HG03565 (cell line): ENCODE data around the gene PBX1.
"Not testable (repeated sequence)": the region's sequence is repeated elsewhere in the genome, so short reads cannot be mapped to it uniquely, and the experiment has no call there.

ENCODE experiments used
- ATAC-seq: cut with Tn5 transposase; IDR thresholded peaks from one replicate; pipeline ENCODE4 v1.9.1; 2021; ENCODE audit warnings: mild to moderate bottlenecking, moderate library complexity; ENCODE audit not compliant: unreplicated experiment

The PBX1 gene

DNA sequence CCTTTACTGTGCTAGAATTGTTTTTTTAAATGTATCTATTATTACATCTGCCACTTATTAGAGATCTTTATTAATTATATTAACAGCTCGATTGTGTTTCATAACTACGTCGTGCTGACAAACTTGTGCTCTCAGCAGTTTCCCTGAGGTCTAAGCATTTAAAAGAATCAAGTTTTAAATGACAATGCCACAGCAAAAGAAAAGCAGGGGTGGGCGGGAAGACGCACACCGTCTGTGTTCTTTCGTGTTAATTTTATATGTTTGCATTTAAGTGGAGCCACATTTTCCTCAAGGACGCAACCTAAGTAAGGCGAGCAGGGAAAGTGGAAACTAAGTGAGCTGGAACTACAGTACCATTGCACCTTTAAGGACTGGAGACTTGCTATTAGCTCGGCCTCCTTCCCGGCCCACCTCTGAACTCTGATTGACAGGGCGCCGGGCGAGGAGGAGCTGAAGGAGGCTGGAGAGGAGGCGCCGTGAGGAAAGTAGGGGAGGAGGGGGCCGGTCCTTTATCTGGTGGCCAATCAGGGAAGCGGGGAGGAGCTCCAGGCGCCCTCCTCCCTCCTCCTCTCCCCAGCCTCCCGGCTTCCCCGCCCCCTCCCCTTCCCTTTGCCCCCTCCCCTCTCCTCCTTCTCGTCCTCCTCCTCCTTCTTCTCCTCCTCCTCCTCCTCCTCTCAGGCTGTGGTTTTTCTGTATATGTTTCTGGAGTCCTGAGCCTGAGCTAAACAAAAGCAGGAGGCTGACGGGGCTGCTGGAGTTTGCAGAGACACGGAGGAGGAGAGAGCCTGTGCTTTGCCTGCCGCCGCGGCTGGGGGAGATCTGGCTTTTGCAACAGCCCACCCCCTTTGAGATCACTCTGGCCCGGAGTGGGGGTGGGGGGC, at the start of gene PBX1:
Gene PBX1, plus strand, starts transcription at position 724 of the 881 bp plus-strand sequence.
- peak; percentile 100 for ATAC-seq

DNA sequence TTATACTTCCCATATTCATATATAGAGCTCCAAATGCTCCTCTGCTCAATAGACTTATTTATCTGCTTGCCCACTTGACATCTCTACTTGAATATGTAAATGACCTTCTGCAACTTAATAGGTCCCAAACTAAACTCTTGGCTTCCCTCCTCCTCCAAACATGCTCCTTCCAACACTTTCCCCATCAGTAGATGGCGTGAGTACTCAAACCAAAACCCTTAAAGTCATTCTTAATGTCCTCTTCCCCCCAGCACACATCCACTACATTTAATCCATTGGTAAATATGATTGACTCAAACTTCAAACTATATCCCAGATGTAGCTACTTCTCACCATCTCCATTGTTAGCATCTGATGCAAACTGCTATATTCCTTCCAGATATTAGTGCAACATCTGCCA, 48.5 kb upstream of the PBX1 start:
- ATAC-seq = no peak

DNA sequence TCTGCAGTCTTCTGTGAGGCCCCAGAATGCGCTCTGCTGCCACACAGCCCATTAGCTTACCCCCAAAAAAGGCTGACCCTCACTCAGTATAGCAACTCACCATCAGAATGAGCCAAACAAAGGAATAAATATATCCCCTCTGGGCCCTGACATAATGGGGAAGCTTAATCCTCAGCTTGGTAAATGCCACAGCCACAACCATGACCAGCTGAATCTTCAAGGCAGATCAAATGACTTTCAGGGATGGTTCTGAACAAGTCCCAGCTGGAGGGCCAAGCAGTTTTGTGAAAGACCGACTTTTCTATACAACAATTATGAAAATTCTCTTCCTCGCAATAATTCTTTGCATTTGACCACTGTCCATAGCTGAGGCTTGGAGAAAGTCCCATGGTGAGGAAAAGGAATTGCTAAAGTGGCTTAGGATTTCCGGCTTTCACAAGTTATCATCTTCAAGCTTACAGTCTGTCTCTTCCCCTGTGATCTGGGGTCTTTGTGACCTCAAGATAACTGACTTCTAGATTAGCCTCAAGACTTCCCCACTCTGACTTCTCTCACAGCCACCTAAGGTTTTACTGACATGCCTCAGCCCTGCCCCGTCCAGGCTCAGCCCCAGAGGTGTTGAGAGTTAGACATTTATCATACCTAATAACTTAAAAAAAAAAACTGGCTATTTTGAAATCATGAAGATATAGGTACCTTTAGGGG, 47.8 kb upstream of the PBX1 start:
- no peak for ATAC-seq

DNA sequence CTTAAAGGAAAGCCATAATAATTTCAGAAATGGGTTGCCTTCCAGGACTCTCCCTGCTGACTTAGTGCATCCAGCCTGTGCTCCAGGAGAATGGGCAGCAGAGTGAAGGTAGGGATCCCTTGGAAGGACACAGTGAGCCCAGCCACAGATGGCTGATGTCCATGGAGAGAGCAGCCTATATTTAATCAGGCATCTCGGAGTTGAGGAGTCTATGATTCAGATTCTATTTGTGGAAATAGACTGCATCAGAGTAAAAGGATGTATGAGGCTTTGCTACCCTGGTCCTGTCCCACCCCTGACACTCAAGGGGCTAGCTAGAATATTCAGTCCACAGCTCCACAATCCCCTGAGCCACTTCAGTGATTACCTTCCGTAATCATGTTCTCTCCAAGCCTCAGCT, 43.8 kb upstream of the PBX1 start:
- no peak for ATAC-seq

DNA sequence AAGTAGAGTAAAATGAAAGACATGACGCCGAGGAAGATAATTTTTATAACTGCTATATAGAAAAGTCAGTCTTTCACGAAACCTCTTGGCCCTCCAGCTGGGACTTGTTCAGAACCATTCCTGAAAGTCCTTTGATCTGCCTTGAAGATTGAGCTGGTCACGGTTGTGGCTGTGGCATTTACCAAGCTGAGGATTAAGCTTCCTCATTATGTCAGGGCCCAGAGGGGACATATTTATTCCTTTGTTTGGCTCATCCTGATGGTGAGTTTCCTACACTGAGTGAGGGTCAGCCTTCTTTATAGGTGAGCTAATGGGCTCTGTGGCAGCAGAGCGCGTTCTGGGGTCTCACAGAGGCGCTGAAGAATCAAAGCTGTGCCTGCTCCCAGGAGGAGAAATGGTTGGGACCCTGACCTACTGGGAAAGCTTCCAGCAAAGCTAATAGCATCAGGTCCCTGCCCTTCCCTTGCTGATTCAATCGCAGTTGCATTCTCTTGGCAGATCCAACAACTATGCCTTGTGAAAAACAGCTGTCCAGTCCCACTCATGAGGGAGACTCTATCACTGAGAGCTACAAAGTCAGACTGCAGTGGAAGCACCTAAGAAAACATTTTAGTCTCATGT, 43.2 kb upstream of the PBX1 start:
- no peak for ATAC-seq

DNA sequence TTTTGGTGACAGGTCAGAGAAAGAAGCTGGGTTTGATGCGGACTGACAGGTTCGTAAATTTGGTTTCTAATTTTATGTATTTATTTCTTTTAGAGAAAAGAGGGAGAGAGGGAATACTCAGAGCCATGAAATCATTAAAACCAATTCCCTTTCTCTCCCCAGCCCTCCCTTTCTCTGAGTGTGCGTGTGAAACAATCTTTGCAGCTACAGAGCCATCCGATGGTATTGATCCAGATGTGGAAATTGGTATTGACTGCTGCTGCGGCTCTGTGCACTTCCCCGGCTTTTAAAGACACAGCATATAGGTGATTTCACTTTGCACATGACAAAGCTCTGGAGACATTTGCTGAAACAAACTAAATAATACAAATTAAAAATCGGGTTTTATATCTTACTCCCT, 42.4 kb upstream of the PBX1 start:
- no peak for ATAC-seq

DNA sequence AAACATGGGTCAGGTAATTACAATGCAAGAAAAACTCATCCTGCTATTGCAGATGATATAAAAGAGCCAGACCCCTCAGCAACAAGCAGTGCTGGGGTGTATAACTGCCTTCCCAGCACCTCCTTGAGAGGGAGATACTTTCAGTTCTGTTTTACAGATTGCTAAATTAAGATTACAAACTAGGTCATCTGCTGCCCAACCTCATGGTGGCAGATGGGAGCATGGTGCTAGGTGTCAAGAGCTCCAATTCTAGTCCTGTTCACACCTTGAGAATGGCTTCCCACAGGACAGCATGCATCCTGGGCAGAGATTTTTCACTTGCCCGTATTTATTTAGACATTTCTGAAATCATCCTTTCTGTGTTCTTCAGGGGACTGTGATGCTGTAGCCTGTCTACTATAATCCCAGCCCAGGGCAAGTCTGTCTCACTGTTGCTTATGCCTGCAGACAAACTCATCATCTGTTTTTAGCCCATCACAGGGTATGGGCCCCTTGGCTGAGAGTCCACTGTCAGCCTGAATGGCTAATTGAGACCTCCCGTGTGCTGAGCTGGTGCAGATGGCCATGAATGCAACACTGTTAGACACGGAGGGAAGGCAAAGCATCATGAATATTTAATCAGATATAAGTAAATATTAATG, 40.2 kb upstream of the PBX1 start:
- no peak for ATAC-seq

DNA sequence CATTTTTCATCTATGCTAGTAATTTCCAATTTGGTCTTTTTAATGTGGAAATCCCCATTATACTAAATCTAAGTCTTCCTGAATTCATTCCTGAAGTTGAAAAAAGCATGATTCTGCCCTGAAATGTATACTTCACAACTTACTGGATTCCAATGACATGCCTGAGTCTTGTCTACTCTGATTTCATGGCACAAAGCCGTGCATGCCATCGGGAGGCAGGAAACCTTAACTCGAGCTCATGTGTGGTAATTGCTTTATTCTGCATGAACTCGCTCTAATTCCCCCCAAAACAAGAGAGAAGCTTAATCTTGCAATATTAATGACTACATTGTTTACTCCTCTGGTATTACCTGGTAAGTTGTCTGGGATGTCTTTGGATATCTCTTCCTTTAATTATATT, 39.6 kb upstream of the PBX1 start:
- ATAC-seq = no peak

DNA sequence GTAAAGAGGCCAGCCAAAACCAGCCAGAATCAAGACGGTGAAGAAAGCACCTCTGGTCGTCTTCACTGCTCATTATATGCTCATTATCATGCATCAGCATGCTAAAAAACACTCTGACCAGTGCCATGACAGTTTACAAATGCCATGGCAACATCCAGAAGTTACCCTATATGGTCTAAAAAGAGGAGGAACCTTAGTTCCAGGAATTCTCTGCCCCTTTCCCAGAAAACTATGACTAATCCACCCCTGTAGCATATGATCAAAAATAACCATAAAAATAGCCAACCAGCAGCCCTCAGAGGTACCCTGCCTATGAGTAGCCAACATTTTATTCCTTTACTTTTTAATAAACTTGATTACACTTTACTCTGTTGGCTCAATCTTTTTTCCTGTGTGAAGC, 34.2 kb upstream of the PBX1 start:
- no peak for ATAC-seq

DNA sequence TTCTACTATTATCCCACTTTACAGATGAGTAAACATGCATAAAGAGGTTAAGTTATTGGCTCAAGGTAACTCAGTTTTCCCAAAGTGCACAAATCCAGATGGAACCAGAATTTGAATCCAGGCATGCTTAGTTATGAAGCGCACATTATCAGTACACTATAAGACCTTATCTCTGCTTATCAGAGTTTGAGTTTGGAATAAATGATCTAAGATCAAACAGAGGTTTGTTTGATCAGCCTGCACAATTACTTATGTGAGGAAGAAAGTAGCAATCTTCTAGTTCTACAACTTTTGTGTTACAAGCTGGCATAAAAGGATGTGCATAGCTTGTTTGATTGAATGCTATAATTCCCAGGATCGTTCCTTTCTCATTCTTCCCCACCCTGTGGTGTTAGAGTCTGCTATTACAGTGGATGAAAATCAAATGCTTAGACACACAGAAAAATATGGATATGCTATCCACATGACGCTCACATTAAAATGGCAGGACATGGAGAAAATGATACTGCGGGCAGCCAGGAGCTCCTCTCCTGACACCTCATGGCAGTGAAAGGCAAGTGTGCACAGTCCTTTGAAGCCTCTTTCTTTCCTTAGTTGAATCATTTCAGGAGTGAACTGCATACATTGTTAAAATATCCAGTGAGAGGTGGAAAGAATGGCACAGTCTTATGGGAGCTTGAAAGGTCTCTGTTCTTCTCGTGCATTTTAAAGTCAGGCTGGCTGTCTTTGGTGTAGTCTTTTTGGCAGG, 23.9 kb upstream of the PBX1 start:
- ATAC-seq = no peak

DNA sequence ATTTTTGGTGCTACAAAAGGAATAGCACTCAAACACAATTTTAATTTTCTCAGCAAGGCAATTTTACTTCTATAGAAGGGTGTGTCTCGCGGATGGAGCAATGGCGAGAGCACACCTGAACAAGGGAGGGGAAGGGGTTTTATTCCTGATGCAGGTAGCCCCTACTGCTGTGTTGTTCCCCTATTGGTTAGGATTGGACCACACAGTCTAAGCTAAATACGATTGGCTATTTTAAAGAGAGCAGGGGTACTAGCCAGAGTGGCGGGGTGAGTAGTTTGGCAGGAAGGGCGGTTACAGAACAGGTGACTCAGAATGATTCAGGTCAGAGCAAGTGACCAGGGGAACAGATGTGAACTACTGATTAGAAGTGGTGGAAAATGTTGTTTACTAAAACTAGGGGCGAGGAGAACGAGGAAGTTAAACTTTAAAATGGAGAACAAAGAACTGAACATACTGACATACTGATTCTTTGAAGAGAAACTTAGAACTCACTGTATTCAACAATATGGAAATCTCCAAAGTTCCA, 6.5 kb upstream of the PBX1 start:
- not testable (repeated sequence) for ATAC-seq

DNA sequence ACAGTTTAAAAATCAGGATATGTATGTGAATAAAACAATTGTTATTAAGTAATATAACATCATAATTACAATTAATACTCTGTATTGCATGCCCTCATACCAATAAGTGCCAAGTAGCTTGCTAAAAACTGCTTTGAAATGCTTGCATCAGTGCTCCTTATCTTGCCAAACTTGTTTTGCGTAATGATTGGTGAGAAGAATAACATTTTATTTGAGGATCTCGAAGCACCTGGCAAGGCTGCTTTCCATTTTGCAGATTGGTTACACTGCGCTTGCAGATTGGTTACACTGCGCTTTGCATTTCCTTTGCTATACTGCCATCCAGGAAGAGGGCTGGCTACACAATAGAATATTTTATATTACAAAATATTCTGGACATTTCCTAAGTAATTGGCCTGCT, 1.7 kb upstream of the PBX1 start:
- ATAC-seq = no peak

DNA sequence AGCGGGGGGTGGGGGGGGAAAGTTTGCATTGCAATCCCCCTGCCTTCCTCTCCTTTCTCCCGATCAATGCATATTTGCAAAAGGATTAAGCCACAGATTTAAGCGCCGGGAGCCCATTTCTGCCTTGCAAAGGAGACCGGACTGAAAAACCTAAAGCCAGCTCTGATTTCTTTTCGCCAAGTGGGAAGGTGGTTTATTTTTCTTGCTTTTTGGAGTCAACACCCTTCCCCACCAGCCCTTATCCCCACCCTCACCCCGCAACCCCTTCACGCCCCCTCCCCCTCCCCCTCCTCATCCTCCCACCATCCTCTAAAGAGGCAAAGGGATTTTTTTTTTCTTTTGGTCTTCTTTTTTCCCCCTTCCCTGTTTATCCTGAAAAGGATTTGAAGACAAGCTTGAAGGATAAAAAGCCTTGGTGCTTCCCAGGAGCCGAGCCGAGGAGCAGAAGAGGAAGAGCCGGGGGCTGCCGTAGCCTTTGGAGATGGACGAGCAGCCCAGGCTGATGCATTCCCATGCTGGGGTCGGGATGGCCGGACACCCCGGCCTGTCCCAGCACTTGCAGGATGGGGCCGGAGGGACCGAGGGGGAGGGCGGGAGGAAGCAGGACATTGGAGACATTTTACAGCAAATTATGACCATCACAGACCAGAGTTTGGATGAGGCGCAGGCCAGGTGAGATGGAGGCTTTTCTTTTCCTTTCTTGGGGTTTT, 513 bp downstream of the PBX1 start:
- no peak for ATAC-seq

DNA sequence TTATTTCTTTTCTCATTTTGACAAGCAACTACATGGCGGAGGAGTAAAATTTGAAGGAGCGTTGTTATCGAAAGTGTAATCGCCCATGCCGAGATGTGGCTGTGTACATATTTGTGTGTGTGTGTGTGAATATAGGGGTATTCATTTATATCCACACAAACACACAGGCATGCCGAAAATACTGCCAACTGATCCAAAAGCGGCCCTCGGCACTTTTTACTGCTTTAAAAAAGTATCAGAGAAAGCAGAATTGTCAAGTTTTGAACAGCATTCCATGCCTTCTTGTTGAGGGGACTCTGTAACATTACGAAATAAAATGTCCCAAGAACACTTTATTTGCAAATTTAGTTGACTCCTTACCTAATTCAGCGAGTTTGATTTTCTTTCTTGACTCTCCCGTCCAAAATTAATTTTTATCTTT, 1.1 kb downstream of the PBX1 start:
- no peak for ATAC-seq

DNA sequence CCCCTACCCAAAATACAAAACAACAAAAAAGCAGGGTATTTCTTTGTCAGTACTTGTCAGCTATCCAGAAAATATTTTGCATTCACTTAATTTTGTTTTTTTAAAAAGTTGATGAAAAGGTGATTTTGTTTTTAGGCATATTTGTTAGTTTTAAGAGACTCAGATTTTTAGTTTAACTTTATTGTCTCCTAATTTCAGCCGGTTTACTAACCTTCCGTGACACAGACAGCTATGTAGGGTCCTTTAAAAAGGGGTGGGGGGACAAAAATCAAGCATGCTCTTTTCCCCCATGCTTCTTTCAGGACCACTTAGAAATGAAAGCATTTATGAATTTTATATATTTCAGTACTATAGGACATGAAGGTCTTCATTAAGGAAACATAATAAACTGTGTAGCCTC, 1.6 kb downstream of the PBX1 start:
- ATAC-seq = no peak

DNA sequence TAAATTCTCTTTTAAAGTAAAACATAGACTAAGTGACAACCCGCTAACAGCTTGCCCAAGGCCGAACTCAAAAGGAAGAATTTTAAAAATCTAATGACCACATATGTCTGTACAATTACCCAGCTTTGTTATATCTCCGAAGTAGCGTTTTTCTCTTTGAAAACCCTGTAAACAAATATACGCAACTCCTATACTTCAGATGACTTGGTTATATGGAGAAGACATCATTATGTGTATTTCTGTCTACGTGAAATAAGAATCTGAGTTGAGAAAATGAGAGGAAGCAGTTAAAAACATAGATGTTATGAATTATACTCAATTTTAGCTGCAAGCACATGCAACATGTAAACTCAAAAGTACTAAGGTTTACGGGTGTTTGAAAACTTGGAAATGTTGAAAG, 2.0 kb downstream of the PBX1 start:
- no peak for ATAC-seq

DNA sequence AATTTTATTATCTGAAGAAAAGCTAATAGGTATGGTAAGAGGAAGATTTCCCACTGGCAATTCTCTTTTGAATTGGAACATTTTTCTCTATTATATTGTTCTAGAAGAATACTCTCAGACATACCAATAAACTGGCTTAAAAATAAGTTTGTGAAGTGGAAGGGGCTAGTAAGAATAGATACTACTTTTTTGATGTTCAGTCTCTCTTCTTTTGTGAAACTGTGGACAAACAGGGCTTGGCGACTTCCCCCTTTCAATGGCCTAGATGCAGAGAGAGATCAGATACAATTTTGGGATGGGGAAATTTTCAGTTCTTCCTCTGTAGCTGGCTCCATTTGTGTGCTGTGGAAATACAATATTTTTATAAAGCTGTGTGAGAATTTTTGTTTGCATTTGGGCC, 2.5 kb downstream of the PBX1 start:
- no peak for ATAC-seq

DNA sequence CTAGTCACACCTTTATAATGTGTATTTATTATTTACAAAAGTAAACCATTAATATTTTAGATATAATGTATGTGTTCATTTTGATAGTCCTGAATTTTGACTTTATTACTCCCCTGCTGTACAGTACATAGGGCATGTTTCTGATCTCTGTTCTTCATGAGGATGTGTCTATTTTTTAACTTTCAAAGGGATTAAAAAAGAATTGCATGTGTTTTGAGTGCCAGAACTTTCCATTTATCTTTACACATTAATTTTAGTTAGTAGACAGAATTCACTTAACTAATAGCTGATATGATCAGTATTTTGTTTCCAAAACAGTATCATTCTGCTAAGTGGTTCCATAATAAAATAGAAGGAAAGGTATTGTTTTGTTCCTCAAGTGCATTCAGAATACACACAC, 3.1 kb downstream of the PBX1 start:
- ATAC-seq = no peak

DNA sequence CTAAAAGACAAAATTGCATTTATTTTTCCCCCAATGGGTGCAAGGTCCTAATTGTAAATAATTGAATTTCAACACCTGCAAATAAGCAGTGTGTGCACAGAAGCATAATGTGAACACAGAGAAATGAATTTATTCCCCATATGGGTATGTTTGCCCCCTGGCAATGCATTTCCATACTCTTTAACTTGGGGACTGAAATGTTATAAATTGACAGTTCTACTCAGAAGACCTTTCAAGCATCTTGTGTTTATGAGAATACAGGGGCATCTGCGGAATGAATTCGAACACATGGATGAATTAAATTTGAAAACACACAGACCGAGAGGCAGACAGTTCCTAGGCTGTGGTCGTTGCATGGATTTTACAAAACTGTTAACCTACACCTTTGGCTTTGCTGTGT, 3.5 kb downstream of the PBX1 start:
- no peak for ATAC-seq

DNA sequence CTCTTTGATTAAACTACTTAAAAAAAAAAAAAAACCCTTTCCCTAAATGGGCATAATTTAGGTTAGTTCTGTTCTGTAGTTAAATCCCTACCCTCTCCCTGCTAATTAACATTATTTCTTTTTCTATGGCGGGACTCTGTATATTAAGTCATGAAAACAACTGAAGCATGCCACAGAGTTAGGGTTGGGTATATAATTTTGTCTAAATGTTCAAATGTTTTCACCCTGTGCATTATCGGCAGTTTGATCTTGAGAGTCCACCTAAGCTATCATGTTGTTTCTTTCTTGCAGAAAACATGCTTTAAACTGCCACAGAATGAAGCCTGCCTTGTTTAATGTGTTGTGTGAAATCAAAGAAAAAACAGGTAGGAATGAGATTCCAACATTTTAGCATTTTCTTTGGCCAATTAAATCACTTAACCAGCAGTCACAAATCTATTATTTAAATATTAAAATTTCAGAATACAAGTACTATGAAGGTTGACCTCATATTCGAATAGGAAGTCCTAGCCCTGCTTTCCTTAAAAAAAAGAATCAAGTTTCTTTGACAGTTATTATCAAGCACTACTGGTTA, 4.0 kb downstream of the PBX1 start:
- no peak for ATAC-seq
